GM19240 (cell line): ENCODE data around the gene ENAH.

ENCODE experiments used
- DNase-seq: peaks from one replicate; pipeline ENCODE4 v3.0.0; 2011; ENCODE audit warnings: low spot score; ENCODE audit not compliant: insufficient read length

ENAH gene

GRCh38 chr1:225504776-225505175, 148.1 kb downstream of the ENAH start:
- DNase-seq, result no peak

- no peak for DNase-seq
These were observed 152.2 kb downstream of the ENAH start for GRCh38 chr1:225500624-225501192.

DNA sequence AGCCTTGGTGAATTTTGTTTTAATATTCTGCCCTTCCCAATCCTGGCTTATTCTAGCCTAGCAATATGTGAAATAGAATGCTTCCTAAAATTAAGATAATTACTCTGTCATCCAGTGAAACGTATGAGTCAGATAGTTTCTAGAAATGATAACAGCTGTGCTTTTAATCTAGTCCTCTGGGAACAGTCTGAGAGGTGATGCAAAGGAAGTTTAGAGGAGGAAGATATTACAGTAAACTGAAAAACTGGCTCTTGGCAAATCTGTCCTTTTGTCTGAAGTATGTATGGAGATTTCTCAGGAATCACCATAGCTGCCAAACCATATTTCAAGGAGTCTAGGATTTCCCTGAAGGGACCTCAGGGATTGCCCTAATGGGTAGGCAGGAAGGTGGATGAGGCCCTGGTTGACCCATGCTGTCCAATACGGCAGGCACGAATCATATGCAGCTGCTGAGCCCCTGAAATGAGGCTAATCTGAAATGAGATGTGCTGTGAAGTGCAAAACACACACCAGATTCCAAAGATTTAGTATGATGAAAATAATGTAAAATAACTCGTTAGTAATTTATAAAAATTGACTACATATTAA, 154.3 kb downstream of the ENAH start:
- no peak for DNase-seq

GRCh38 chr1:225494789-225495359, 158.0 kb downstream of the ENAH start:
- DNase-seq, result no peak

DNA sequence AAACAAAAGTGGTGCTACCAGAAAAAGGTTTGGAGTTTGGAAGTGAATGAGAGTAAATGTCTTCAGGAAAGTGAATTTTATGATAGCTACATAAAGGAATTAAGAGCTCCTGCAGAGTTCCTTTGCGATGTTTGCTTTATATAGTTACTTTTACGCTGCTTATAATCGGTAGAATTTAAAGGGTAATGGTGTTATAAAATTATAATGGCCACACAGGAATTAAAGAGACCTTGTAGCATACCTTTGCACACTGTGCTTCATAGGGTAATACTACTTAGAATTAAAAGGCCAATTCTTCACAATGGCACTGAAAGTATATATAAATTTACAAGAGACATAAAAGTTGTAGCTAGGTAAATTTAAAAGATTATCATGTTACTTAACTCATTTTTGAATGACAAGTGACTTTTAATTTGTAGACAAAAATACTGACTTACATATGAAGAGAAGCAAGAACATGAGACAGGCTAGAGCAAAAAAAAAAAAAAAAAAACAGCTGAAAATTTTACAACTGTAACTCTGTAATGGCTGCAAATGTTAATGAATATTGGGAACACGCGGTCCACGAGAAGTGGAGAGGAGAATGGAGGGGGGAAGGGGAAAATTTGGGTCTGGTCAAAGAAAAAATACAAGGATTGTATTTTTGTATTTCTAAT, 159.2 kb downstream of the ENAH start:
- no peak for DNase-seq

GRCh38 chr1:225488676-225489075, 164.2 kb downstream of the ENAH start:
- DNase-seq, result no peak

GRCh38 chr1:225486856-225487255, 166.1 kb downstream of the ENAH start:
- no peak for DNase-seq

- no peak for DNase-seq
These were observed 166.9 kb downstream of the ENAH start for GRCh38 chr1:225485991-225486530.

DNA sequence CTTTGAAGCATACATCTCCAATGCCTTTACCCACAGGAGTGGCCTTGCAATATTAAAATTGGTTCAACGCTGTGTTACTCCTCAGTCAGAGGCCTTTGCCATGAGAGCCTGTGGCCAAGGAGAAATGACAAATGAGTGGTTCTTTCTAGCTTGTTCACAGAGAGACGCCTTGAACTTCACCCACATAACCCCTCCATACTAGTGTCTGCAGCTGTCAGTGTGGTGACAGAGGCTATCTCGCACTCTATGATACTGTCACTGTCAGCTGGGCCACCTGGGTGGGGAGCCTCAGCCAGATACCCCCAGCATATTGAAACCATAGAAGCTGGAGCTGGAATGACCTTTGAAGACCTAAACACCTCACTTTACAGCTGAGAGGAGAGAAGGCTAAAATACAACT, 167.7 kb downstream of the ENAH start:
- no peak for DNase-seq

GRCh38 chr1:225484657-225485214, 168.2 kb downstream of the ENAH start:
- DNase-seq, result no peak

DNA sequence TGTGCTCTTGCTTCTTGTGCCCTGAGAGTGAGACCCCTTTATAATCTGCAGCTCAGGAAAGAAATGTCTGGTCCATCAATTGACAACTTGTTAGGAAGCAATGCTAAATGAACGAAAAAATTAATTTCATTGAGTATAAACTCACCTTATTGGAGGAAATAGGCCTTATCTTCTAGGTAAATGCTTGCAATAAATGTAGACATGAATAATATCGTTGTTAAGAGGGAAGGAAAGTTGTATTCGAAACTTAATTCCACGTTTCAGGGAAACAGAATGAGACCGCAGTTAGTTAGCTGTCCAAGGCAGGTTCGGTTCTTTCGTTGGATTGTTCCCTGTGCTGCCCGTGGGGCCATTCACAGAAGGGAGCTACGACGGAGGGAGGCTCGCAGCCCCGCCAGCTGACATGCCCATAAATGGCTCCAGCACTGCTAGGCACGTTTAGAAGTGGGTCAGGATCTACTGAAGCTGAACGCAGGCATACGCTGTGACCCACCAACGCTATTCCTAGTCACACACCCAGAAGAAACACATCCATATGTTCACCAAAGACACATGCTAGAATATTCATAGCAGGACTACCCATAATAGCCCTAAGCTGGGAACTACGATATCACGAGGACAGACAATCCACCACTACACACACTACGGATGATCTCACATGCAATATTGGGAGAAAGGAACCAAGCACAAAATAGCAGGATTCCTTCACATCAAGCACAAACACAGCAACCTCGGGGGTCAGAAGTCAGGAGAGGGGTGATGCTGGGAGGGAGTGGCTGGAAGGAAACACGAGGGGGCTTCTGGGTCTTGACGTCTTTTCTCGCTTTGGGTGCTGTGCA, 168.9 kb downstream of the ENAH start:
- DNase-seq, result no peak

GRCh38 chr1:225482421-225482950, 170.4 kb downstream of the ENAH start:
- no peak for DNase-seq

- DNase-seq, result no peak
These were observed 171.2 kb downstream of the ENAH start for GRCh38 chr1:225481738-225482137.

GRCh38 chr1:225480825-225481434, 172.0 kb downstream of the ENAH start:
- peak; percentile 44 for DNase-seq

- DNase-seq, result no peak
These were observed 172.8 kb downstream of the ENAH start for GRCh38 chr1:225479996-225480720.

GRCh38 chr1:225479341-225479740, 173.6 kb downstream of the ENAH start:
- no peak for DNase-seq

DNA sequence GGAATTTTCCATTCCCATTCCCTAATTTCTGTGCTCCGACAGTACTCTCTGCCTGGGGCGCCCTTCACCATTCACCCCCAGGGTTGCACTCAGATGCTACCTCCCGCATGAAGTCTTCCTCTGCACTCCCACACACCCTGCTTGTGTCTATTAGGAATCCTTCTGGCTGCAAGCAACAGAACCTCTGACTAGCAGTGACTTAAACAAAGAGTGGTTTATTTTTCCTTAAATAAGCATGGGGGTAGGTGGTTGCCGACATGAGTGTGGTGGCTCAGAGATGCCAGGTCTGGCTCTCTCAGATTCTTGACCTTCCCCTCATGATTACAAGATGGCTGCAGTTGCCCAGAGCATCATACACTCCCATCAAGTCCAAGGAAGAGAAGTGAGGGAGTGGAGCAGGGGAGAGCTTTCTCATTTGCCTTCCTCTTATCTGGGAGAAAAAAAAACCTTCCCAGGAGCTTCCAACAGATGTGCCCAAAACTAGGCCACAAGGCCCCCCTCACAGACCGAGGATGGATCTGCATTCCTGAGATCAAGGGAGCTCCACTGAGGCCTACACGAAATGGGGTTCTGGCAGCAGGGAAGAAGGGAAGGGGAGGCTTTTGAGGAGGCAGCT, 175.5 kb downstream of the ENAH start:
- DNase-seq, result no peak

DNA sequence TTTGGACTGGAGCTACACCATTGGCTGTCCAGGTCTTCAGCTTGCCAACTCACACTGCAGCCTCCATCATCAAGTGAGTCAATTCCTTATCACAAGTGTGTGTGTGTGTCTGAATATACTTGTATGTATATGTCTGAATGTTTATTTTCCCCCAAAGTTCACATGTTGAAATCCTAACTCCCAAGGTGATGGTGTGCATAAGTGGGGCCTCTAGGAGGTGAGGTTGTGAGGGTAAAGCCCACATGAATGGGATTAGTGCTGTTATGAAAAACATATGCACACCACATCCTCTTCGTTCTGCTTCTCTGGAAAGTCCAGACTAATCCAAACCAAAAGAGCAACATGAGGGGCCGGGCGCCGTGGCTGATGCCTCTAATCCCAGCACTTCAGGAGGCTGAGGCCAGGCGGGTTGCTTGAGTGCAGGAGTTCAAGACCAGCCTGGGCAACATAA, 176.4 kb downstream of the ENAH start:
- DNase-seq, result no peak

DNA sequence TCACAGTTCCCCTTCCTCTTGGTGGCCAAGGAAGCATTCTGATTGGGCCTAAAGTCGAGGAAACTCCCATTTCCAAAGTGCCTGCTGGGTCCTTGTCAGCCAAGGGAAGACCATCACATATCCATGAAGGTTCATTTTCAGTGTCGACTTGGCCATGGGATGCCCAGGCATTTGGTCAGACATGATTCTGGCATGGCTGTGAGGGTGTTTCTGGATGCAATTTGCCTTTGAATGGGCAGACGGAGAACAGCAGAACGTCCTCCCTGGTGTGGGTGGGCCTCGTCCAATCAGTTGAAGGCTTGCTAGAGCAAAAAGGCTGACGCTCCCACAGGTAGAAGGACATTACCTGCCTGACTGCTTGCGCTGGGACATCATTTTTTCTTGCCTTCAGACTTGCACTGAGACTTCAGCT, 176.8 kb downstream of the ENAH start:
- DNase-seq, result no peak
